Activated CD4-positive, alpha-beta T cell treated with anti-CD3 and anti-CD28 coated beads for 36 hours (primary cell): ENCODE data around the gene TAF5L. TPM values are rescaled to one million over a fixed set of nuclear protein-coding genes. Genes with fewer than 3 reads are reported as not detected.
A peak's percentile ranks its signal among the peaks of the same experiment; 100 is the strongest.

Experiments used
- ATAC-seq: fragments of 200-7000 bp; cut with Tn5 transposase; one replicate; pipeline ENCODE4 v1.10.0; 2021; ENCODE audit warnings: mild to moderate bottlenecking, moderate library complexity
- CTCF ChIA-PET: fragments of 350-600 bp; sonication (Branson Sonifier 250); formaldehyde crosslinking; loops from one replicate; lab custom pipeline; 2021; ENCODE audit warnings: antibody characterized with exemption; lab: Charles Lee
- POLR2A ChIA-PET: fragments of 350-600 bp; sonication (Branson Sonifier 250); formaldehyde crosslinking; loops from one replicate; lab custom pipeline; 2021; ENCODE audit warnings: antibody characterized with exemption, inconsistent platforms; lab: Charles Lee
- DNase-seq: peaks from one replicate; pipeline ENCODE4 v3.0.0-alpha.2; 2020
- H3K27ac Mint-ChIP-seq: one replicate; pipeline ENCODE4 v1.8.0; 2021; ENCODE audit warnings: mixed read lengths
- H3K27me3 Mint-ChIP-seq: one replicate; pipeline ENCODE4 v1.8.0; 2021; ENCODE audit warnings: mixed read lengths
- H3K36me3 Mint-ChIP-seq: one replicate; pipeline ENCODE4 v1.8.0; 2021; ENCODE audit warnings: low read depth, mixed read lengths
- H3K4me1 Mint-ChIP-seq: one replicate; pipeline ENCODE4 v1.8.0; 2021; ENCODE audit warnings: mixed read lengths
- H3K4me3 Mint-ChIP-seq: one replicate; pipeline ENCODE4 v1.8.0; 2021; ENCODE audit warnings: mild to moderate bottlenecking, moderate library complexity, mixed read lengths
- H3K9me3 Mint-ChIP-seq: one replicate; pipeline ENCODE4 v1.8.0; 2021; ENCODE audit warnings: low read depth, mixed read lengths
- intact Hi-C, 2 experiments: fragments of 100-400 bp; cut with DNase I in 1 of 2; cut with micrococcal nuclease in 1 of 2; formaldehyde crosslinking; loops; one replicate each; pipeline versions ENCODE4 v1.14.2 to v1.15.1; 2022 to 2024; cut with DNase I, micrococcal nuclease
- total RNA-seq, 2 experiments: library from RNA; stranded (reverse); gene quantifications; one replicate each; pipeline ENCODE4 v1.2.3, GENCODE V29; 2021

The TAF5L gene
- total RNA-seq, 2 experiments from 2014 or later, result 16.5 to 17.6 TPM

GRCh38 chr1:229661022-229661877, 35.3 kb upstream of the TAF5L start:
- intact Hi-C loops, result loop anchor here (1.0 to 10.0 kb wide), 7 partner anchors 188 to 649 kb away; partner anchors contain the start of gene GALNT2 (in 2 of the 2)
- ChIA-PET POLR2A (interaction anchor here (0.8 kb wide), 1 partner anchor 163 kb away, joined by 3 read pairs; no protein-coding TSS in a partner anchor), CTCF (interaction anchor here (0.7 to 2.1 kb wide), 28 partner anchors 11 to 1005 kb away, joined by 3 to 10 read pairs (median 4); partner anchors contain the start of genes TAF5L and URB2)
- Mint-ChIP-seq H3K27me3 (no peaks in the 10 kb centered on the region), H3K27ac (no peak overlapping the region), H3K4me1 (peaks cover 25% of the 10 kb centered on the region), H3K9me3 (no peaks in the 10 kb centered on the region), H3K4me3 (no peak overlapping the region), H3K36me3 (peaks cover 35% of the 10 kb centered on the region)
- DNase-seq, result peak; percentile 88
- peak; percentile 64 for ATAC-seq

- DNase-seq, result no peak
- Mint-ChIP-seq H3K27me3 (no peaks in the 10 kb centered on the region), H3K36me3 (peaks cover 39% of the 10 kb centered on the region), H3K4me3 (no peak overlapping the region), H3K27ac (peak overlapping the region; percentile 62), H3K9me3 (no peaks in the 10 kb centered on the region), H3K4me1 (peaks cover 25% of the 10 kb centered on the region)
- CTCF ChIA-PET, result interaction anchor here (1.5 kb wide), 1 partner anchor 28 kb away, joined by 6 read pairs; no protein-coding TSS in a partner anchor
- POLR2A ChIA-PET, result interaction anchor here (0.5 kb wide), 1 partner anchor 31 kb away, joined by 6 read pairs; no protein-coding TSS in a partner anchor
- intact Hi-C loops, result no loop called here
- peak; percentile 73 for ATAC-seq
These were observed 32.3 kb upstream of the TAF5L start for GRCh38 chr1:229657993-229658755.

- Mint-ChIP-seq H3K27me3 (no peaks in the 10 kb centered on the region), H3K4me3 (no peak overlapping the region), H3K27ac (peak overlapping the region; percentile 10), H3K9me3 (no peaks in the 10 kb centered on the region), H3K4me1 (peaks cover 16% of the 10 kb centered on the region), H3K36me3 (peaks cover 31% of the 10 kb centered on the region)
- ATAC-seq, result no peak
- intact Hi-C loops, result no loop called here
- POLR2A ChIA-PET, result no interaction called here
- CTCF ChIA-PET, result interaction anchor here (1.3 to 1.5 kb wide), 2 partner anchors 10 to 654 kb away, joined by 3 read pairs; no protein-coding TSS in a partner anchor
- DNase-seq, result no peak
These were observed 29.9 kb upstream of the TAF5L start for GRCh38 chr1:229655781-229656180.

DNA sequence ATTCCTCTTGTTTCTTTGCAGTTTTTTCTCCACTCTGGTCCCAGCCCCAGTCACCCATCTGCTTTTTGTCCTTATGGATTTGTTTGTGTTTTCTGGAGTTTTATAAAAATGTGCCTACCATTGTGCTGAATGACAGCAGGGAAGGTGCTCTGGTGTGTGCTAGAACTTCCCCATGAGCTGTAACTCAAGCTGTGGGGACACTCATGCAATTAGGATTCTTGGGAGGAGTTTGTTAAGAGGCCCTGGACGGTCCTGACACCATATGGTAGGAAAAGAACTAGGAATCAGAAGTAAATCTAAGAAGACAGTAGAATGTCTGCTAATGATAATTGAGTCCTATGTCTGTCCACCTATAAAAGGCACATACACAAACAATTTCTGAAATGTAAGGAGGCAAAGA, 27.5 kb upstream of the TAF5L start:
- CTCF ChIA-PET, result no interaction called here

GRCh38 chr1:229651546-229651945, 25.6 kb upstream of the TAF5L start:
- Mint-ChIP-seq H3K27me3 (no peaks in the 10 kb centered on the region), H3K36me3 (peaks cover 28% of the 10 kb centered on the region), H3K27ac (no peak overlapping the region), H3K4me1 (no peaks in the 10 kb centered on the region), H3K4me3 (no peak overlapping the region), H3K9me3 (no peaks in the 10 kb centered on the region)
- no peak for ATAC-seq
- no peak for DNase-seq
- CTCF ChIA-PET, result interaction anchor here (1.0 kb wide), 1 partner anchor 16 kb away, joined by 3 read pairs; no protein-coding TSS in a partner anchor
- intact Hi-C loops, result no loop called here
- POLR2A ChIA-PET, result interaction anchor here (0.6 kb wide), 1 partner anchor 30 kb away, joined by 3 read pairs; no protein-coding TSS in a partner anchor

More for the DNA sequence above, 27.5 kb upstream of the TAF5L start:
- POLR2A ChIA-PET, result no interaction called here
- no peaks in the 10 kb centered on the region for H3K27me3 Mint-ChIP-seq
- peaks cover 16% of the 10 kb centered on the region for H3K4me1 Mint-ChIP-seq
- H3K9me3 Mint-ChIP-seq, result no peaks in the 10 kb centered on the region
- ATAC-seq, result no peak
- no peak for DNase-seq
- no peak overlapping the region for H3K4me3 Mint-ChIP-seq
- no peak overlapping the region for H3K27ac Mint-ChIP-seq
- peaks cover 24% of the 10 kb centered on the region for H3K36me3 Mint-ChIP-seq
- intact Hi-C loops, result no loop called here

DNA sequence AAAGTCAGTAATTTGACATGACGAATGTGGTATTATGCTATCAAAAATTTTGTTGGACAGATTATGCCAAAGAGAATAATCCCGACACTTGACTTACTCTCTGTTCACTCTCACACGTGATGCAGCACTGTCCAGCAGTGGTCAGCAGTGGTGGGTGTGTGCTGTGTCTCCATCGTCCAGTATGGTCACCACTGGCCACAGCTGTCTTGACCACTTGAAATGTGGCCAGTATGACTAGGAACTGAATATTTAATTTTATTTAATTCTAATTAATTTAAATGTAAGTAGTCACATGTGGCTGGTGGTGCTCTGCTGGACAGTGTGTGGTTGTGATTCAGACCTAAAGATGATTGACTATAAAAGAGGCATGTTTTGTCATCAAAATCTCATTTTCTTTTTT, 24.1 kb upstream of the TAF5L start:
- no peaks in the 10 kb centered on the region for H3K4me1 Mint-ChIP-seq
- ChIA-PET POLR2A (no interaction called here), CTCF (interaction anchor here (0.9 to 1.6 kb wide), 2 partner anchors 386 to 517 kb away, joined by 3 to 4 read pairs; no protein-coding TSS in a partner anchor)
- intact Hi-C loops, result no loop called here
- DNase-seq (no peak), ATAC-seq (no peak)
- H3K27me3 Mint-ChIP-seq, result no peaks in the 10 kb centered on the region
- peaks cover 32% of the 10 kb centered on the region for H3K36me3 Mint-ChIP-seq
- H3K27ac Mint-ChIP-seq, result no peak overlapping the region
- no peaks in the 10 kb centered on the region for H3K9me3 Mint-ChIP-seq
- no peak overlapping the region for H3K4me3 Mint-ChIP-seq

- no peak overlapping the region for H3K27ac Mint-ChIP-seq
- ATAC-seq (no peak), DNase-seq (no peak)
- intact Hi-C loops, result no loop called here
- peaks cover 41% of the 10 kb centered on the region for H3K36me3 Mint-ChIP-seq
- CTCF ChIA-PET, result interaction anchor here (1.6 to 1.7 kb wide), 2 partner anchors 13 to 518 kb away, joined by 4 to 5 read pairs; no protein-coding TSS in a partner anchor
- H3K27me3 Mint-ChIP-seq, result no peaks in the 10 kb centered on the region
- H3K9me3 Mint-ChIP-seq, result no peaks in the 10 kb centered on the region
- H3K4me1 Mint-ChIP-seq, result no peaks in the 10 kb centered on the region
- POLR2A ChIA-PET, result no interaction called here
- H3K4me3 Mint-ChIP-seq, result no peak overlapping the region
These were observed 22.5 kb upstream of the TAF5L start for GRCh38 chr1:229648406-229648805.

- H3K9me3 Mint-ChIP-seq, result no peaks in the 10 kb centered on the region
- ATAC-seq, result no peak
- peaks cover 45% of the 10 kb centered on the region for H3K36me3 Mint-ChIP-seq
- CTCF ChIA-PET, result interaction anchor here (0.7 kb wide), 1 partner anchor 15 kb away, joined by 3 read pairs; no protein-coding TSS in a partner anchor
- DNase-seq, result no peak
- intact Hi-C loops, result no loop called here
- no peak overlapping the region for H3K4me3 Mint-ChIP-seq
- no peaks in the 10 kb centered on the region for H3K27me3 Mint-ChIP-seq
- H3K4me1 Mint-ChIP-seq, result no peaks in the 10 kb centered on the region
- no peak overlapping the region for H3K27ac Mint-ChIP-seq
- POLR2A ChIA-PET, result no interaction called here
These were observed 19.5 kb upstream of the TAF5L start for GRCh38 chr1:229645324-229645993.

DNA sequence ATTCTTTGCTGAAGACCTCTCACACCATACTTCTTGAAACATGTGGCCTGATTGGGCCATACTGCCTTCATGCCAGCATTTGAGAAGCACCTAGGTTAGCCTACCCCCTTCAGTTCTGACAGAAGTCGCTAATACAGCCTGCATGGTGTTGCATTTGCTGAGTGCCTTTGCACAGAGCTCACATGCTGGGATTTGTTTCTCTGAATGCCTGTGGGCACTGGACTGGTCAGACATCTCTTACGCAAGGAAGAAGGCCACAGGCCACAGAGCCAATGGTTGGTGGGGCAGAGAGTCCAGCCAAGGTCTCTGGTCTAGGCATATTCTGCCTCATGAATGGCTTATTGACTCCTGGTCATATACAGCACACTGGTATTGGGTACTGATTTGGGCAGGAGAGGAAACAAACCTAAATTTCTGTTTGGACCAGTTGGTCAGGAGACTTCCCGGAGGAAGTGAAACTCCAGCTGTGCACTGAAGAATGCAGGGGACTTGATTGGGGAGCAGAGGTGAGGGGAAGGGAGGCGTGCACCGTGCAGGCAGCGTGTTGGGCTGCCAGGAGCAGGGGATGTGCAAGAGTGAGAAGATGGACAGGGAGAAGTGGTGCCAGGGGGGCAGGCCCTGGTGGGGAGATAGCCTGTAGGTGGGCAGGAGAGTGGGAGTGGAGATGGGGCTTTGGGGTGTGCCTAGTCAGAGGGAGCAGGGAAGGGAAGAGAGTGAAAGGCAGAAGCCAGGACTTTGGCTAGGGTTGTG, 18.2 kb upstream of the TAF5L start:
- ChIA-PET CTCF (no interaction called here), POLR2A (no interaction called here)
- ATAC-seq, result no peak
- DNase-seq, result no peak
- Mint-ChIP-seq H3K4me1 (no peaks in the 10 kb centered on the region), H3K36me3 (peaks cover 50% of the 10 kb centered on the region), H3K9me3 (no peaks in the 10 kb centered on the region), H3K4me3 (no peak overlapping the region), H3K27ac (no peak overlapping the region), H3K27me3 (no peaks in the 10 kb centered on the region)
- intact Hi-C loops, result no loop called here

- intact Hi-C loops, result no loop called here
- Mint-ChIP-seq H3K9me3 (no peaks in the 10 kb centered on the region), H3K4me3 (no peak overlapping the region), H3K27ac (no peak overlapping the region), H3K4me1 (no peaks in the 10 kb centered on the region), H3K36me3 (peaks cover 56% of the 10 kb centered on the region), H3K27me3 (no peaks in the 10 kb centered on the region)
- POLR2A ChIA-PET, result no interaction called here
- DNase-seq, result no peak
- no peak for ATAC-seq
- CTCF ChIA-PET, result interaction anchor here (1.1 kb wide), 1 partner anchor 29 kb away, joined by 5 read pairs; no protein-coding TSS in a partner anchor
These were observed 17.0 kb upstream of the TAF5L start for GRCh38 chr1:229642970-229643369.
